ENCODE results near the gene MEIS1.

The MEIS1 gene

GRCh38 chr2:66553370-66553769 is 118.4 kb downstream of the MEIS1 start:
- Mint-ChIP-seq H3K4me1 (no peaks in the 10 kb centered on the region), H3K9me3 (no peaks in the 10 kb centered on the region), H3K27ac (ENCODE audit: low read depth) (no peak overlapping the region), H3K36me3 (ENCODE audit: insufficient read depth) (peaks cover 2% of the 10 kb centered on the region), H3K4me3 (no peak overlapping the region), H3K27me3 (no peaks in the 10 kb centered on the region)
- no peak for DNase-seq (ENCODE audit: low spot score in 2 of 2)
- no peak for ATAC-seq (replicated peaks; ENCODE audit: extremely low read depth, poor library complexity, severe bottlenecking)

DNA sequence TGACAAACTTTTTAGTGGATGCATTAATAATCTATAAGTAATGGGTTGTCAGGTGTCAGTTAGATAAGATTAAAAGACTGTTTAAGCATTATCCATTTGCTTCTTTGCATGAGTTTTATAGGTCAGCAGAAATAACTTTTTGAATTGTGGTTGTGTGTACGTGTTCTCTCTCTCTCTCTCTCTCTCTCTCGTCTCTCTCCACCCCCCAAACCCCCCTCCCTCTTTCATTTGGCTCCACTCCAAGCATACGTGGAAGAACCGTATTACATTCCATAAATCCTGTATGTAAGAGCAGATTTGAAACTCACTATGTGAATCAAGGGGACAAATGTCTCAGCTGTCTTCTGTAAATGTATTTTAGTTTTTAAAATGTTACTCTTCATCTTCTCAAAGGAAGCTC is 120.2 kb downstream of the MEIS1 start:
- H3K36me3 Mint-ChIP-seq (ENCODE audit: insufficient read depth), result peaks cover 2% of the 10 kb centered on the region
- H3K4me3 Mint-ChIP-seq, result no peak overlapping the region
- DNase-seq (ENCODE audit: low spot score in 2 of 2) (no peak), ATAC-seq (replicated peaks; ENCODE audit: extremely low read depth, poor library complexity, severe bottlenecking) (no peak)
- H3K9me3 Mint-ChIP-seq, result no peaks in the 10 kb centered on the region
- H3K27me3 Mint-ChIP-seq, result no peaks in the 10 kb centered on the region
- H3K4me1 Mint-ChIP-seq, result no peaks in the 10 kb centered on the region
- no peak overlapping the region for H3K27ac Mint-ChIP-seq (ENCODE audit: low read depth)

GRCh38 chr2:66555501-66556324 is 120.8 kb downstream of the MEIS1 start:
- Mint-ChIP-seq H3K36me3 (ENCODE audit: insufficient read depth) (peaks cover 2% of the 10 kb centered on the region), H3K27ac (ENCODE audit: low read depth) (no peak overlapping the region), H3K4me3 (no peak overlapping the region), H3K27me3 (no peaks in the 10 kb centered on the region), H3K9me3 (no peaks in the 10 kb centered on the region), H3K4me1 (no peaks in the 10 kb centered on the region)
- DNase-seq (ENCODE audit: low spot score in 2 of 2), result no peak
- no peak for ATAC-seq (replicated peaks; ENCODE audit: extremely low read depth, poor library complexity, severe bottlenecking)

- DNase-seq (ENCODE audit: low spot score in 2 of 2) (no peak), ATAC-seq (replicated peaks; ENCODE audit: extremely low read depth, poor library complexity, severe bottlenecking) (no peak)
- Mint-ChIP-seq H3K4me3 (no peak overlapping the region), H3K4me1 (no peaks in the 10 kb centered on the region), H3K27ac (ENCODE audit: low read depth) (no peak overlapping the region), H3K9me3 (no peaks in the 10 kb centered on the region), H3K36me3 (ENCODE audit: insufficient read depth) (peaks cover 2% of the 10 kb centered on the region), H3K27me3 (no peaks in the 10 kb centered on the region)
Observed at GRCh38 chr2:66559672-66560071, 124.7 kb downstream of the MEIS1 start.

DNA sequence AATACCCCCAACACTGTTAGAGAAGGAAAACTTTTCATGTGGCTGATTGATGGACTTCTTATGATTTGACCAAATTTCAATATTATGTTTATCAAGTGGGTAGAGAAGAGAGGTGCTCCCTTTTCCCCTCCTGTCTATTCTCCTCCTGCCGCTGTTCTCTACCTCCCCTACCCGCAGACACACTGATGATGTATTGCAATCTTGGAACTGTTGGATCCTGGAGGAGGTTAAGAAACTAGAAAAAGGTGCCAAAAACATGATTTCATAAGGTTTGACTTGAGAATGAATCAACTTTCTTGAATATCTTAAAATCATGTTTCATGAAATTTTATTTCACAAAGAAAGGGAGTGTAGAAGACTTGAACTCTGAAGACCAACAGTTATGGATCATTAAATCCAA is 125.8 kb downstream of the MEIS1 start:
- H3K4me1 Mint-ChIP-seq, result no peaks in the 10 kb centered on the region
- DNase-seq (ENCODE audit: low spot score in 2 of 2) (no peak), ATAC-seq (replicated peaks; ENCODE audit: extremely low read depth, poor library complexity, severe bottlenecking) (no peak)
- no peaks in the 10 kb centered on the region for H3K27me3 Mint-ChIP-seq
- no peak overlapping the region for H3K4me3 Mint-ChIP-seq
- no peak overlapping the region for H3K27ac Mint-ChIP-seq (ENCODE audit: low read depth)
- H3K36me3 Mint-ChIP-seq (ENCODE audit: insufficient read depth), result peaks cover 2% of the 10 kb centered on the region
- H3K9me3 Mint-ChIP-seq, result no peaks in the 10 kb centered on the region

- no peak for ATAC-seq (replicated peaks; ENCODE audit: extremely low read depth, poor library complexity, severe bottlenecking)
- Mint-ChIP-seq H3K27ac (ENCODE audit: low read depth) (no peak overlapping the region), H3K9me3 (no peaks in the 10 kb centered on the region)
Observed at GRCh38 chr2:66561645-66562303, 126.8 kb downstream of the MEIS1 start.

DNA sequence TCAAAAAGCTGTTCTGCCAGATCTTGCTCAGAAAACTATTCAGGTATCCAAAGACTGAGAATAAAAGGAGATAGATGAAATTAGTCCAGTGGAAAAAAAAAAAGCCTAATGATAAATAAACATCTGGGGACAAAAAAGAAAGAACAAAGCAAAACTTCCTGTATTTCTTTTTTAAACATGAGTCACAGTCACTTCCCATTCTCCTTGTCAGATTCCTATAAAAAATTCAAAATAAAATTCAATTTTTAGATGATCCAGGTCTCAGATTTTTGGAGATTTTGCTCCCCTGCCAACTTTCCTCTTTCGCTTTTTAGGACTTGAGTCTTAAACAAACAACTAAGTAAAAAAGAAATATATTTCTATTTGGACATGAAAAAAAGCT is 127.4 kb downstream of the MEIS1 start:
- Mint-ChIP-seq H3K36me3 (ENCODE audit: insufficient read depth) (peaks cover 2% of the 10 kb centered on the region), H3K9me3 (no peaks in the 10 kb centered on the region), H3K4me1 (no peaks in the 10 kb centered on the region), H3K4me3 (no peak overlapping the region), H3K27me3 (no peaks in the 10 kb centered on the region), H3K27ac (ENCODE audit: low read depth) (no peak overlapping the region)
- DNase-seq (ENCODE audit: low spot score in 2 of 2), result no peak
- ATAC-seq (replicated peaks; ENCODE audit: extremely low read depth, poor library complexity, severe bottlenecking), result no peak

More at GRCh38 chr2:66561645-66562303, 126.8 kb downstream of the MEIS1 start:
- Mint-ChIP-seq H3K4me1 (no peaks in the 10 kb centered on the region), H3K4me3 (no peak overlapping the region), H3K36me3 (ENCODE audit: insufficient read depth) (peaks cover 2% of the 10 kb centered on the region), H3K27me3 (no peaks in the 10 kb centered on the region)
- DNase-seq (ENCODE audit: low spot score in 2 of 2), result no peak

- Mint-ChIP-seq H3K27ac (ENCODE audit: low read depth) (no peak overlapping the region), H3K4me3 (no peak overlapping the region), H3K9me3 (peaks cover 2% of the 10 kb centered on the region), H3K36me3 (ENCODE audit: insufficient read depth) (no peaks in the 10 kb centered on the region), H3K4me1 (no peaks in the 10 kb centered on the region), H3K27me3 (no peaks in the 10 kb centered on the region)
- ATAC-seq (replicated peaks; ENCODE audit: extremely low read depth, poor library complexity, severe bottlenecking), result no peak
- no peak for DNase-seq (ENCODE audit: low spot score in 2 of 2)
Observed at GRCh38 chr2:66563473-66563872, 128.5 kb downstream of the MEIS1 start.

DNA sequence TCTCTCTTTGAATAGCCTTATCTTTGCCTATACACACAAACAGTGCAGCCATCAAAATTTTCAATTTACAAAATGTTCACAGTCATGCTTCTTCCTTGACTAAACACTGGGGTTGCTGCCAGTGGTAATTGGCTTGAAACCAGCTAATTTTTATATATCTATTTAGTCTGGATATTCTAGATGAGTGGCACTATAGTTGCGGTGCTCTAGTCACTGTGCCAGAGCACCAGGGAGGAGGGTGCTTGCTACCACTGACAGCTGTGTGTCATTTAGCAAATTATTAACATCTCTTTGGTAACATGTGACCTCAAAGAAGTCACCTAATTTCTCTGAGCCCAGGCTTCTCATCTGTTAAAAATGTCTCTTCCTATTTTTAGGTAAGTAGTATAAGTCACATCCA is 130.4 kb downstream of the MEIS1 start:
- no peaks in the 10 kb centered on the region for H3K27me3 Mint-ChIP-seq

GRCh38 chr2:66566726-66567399 is 131.9 kb downstream of the MEIS1 start:
- peaks cover 7% of the 10 kb centered on the region for H3K9me3 Mint-ChIP-seq
- ATAC-seq (replicated peaks; ENCODE audit: extremely low read depth, poor library complexity, severe bottlenecking) (no peak), DNase-seq (ENCODE audit: low spot score in 2 of 2) (no peak)
- no peaks in the 10 kb centered on the region for H3K4me1 Mint-ChIP-seq
- no peak overlapping the region for H3K4me3 Mint-ChIP-seq
- H3K36me3 Mint-ChIP-seq (ENCODE audit: insufficient read depth), result no peaks in the 10 kb centered on the region
- no peaks in the 10 kb centered on the region for H3K27me3 Mint-ChIP-seq
- no peak overlapping the region for H3K27ac Mint-ChIP-seq (ENCODE audit: low read depth)

More for the DNA sequence above, 130.4 kb downstream of the MEIS1 start:
- DNase-seq (ENCODE audit: low spot score in 2 of 2), result no peak
- Mint-ChIP-seq H3K4me1 (no peaks in the 10 kb centered on the region), H3K36me3 (ENCODE audit: insufficient read depth) (no peaks in the 10 kb centered on the region), H3K9me3 (peaks cover 7% of the 10 kb centered on the region), H3K27ac (ENCODE audit: low read depth) (no peak overlapping the region), H3K4me3 (no peak overlapping the region)
- no peak for ATAC-seq (replicated peaks; ENCODE audit: extremely low read depth, poor library complexity, severe bottlenecking)

- ATAC-seq (replicated peaks; ENCODE audit: extremely low read depth, poor library complexity, severe bottlenecking) (no peak), DNase-seq (ENCODE audit: low spot score in 2 of 2) (no peak)
- Mint-ChIP-seq H3K4me1 (no peaks in the 10 kb centered on the region), H3K9me3 (peaks cover 7% of the 10 kb centered on the region), H3K27me3 (no peaks in the 10 kb centered on the region), H3K27ac (ENCODE audit: low read depth) (no peak overlapping the region), H3K36me3 (ENCODE audit: insufficient read depth) (no peaks in the 10 kb centered on the region), H3K4me3 (no peak overlapping the region)
Observed at GRCh38 chr2:66567729-66568128, 132.8 kb downstream of the MEIS1 start.

DNA sequence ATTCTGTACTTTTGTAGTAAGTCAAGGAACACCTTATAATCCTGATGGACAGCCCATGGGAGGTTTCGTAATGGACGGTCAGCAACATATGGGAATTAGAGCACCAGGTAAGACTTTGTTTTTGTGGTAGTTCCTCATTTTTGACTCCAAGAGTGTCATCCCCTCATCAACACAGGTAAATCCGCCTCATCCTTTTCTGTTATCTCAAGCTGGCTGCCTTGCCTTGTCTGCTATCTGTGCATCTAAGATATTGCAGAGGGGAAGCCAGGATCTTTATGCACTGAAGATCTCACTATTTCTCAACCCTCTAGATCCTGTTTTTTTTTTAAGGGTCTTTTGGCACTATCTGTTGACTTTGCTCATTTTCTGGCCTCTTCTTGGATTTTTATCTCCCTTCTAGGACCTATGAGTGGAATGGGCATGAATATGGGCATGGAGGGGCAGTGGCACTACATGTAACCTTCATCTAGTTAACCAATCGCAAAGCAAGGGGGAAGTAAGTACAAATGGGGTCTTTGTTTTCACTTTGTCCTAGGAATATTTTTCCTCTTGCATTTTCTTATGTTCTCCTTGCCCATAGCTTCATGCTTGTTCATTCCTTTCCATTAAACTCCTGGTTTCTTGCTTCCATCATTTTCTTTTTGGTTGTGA is 133.8 kb downstream of the MEIS1 start:
- H3K4me3 Mint-ChIP-seq, result no peak overlapping the region
- H3K36me3 Mint-ChIP-seq (ENCODE audit: insufficient read depth), result no peaks in the 10 kb centered on the region
- ATAC-seq (replicated peaks; ENCODE audit: extremely low read depth, poor library complexity, severe bottlenecking) (no peak), DNase-seq (ENCODE audit: low spot score in 2 of 2) (no peak)
- H3K27me3 Mint-ChIP-seq, result no peaks in the 10 kb centered on the region
- H3K9me3 Mint-ChIP-seq, result peaks cover 7% of the 10 kb centered on the region
- no peak overlapping the region for H3K27ac Mint-ChIP-seq (ENCODE audit: low read depth)
- no peaks in the 10 kb centered on the region for H3K4me1 Mint-ChIP-seq
